Astrocyte of the spinal cord (primary cell): Measurements from ENCODE around the gene CBLB.
"Not testable (repeated sequence)": the region's sequence is repeated elsewhere in the genome, so short reads cannot be mapped to it uniquely, and the experiment has no call there.

ENCODE experiments used
- DNase-seq: peaks from one replicate; pipeline ENCODE4 v3.0.0; 2011; ENCODE audit warnings: low read depth, low spot score
- H3K4me3 ChIP-seq: 2 replicates; pipeline ENCODE4 v1.5.1; 2011; ENCODE audit warnings: low read depth, mild to moderate bottlenecking, low read length, moderate library complexity
- CTCF ChIP-seq: IDR thresholded peaks from 2 replicates; pipeline ENCODE4 v1.5.1; 2012; ENCODE audit warnings: low read depth, mild to moderate bottlenecking, low read length, inconsistent platforms
- in situ Hi-C: cut with HindIII; loops from 2 replicates; pipeline ENCODE4 v1.10.0; 2017; ENCODE audit warnings: low sequenced_read_pairs

Gene CBLB

GRCh38 chr3:105764378-105765307 lies 104.2 kb downstream of the CBLB start:
- TF ChIP-seq CTCF, result no peak
- no peak overlapping the region for H3K4me3 ChIP-seq
- in situ Hi-C loops, result no loop called here
- DNase-seq, result no peak

- no peak overlapping the region for H3K4me3 ChIP-seq
- TF ChIP-seq CTCF, result no peak
- no peak for DNase-seq
- in situ Hi-C loops, result no loop called here
Measured at GRCh38 chr3:105763659-105764036, 105.2 kb downstream of the CBLB start.

DNA sequence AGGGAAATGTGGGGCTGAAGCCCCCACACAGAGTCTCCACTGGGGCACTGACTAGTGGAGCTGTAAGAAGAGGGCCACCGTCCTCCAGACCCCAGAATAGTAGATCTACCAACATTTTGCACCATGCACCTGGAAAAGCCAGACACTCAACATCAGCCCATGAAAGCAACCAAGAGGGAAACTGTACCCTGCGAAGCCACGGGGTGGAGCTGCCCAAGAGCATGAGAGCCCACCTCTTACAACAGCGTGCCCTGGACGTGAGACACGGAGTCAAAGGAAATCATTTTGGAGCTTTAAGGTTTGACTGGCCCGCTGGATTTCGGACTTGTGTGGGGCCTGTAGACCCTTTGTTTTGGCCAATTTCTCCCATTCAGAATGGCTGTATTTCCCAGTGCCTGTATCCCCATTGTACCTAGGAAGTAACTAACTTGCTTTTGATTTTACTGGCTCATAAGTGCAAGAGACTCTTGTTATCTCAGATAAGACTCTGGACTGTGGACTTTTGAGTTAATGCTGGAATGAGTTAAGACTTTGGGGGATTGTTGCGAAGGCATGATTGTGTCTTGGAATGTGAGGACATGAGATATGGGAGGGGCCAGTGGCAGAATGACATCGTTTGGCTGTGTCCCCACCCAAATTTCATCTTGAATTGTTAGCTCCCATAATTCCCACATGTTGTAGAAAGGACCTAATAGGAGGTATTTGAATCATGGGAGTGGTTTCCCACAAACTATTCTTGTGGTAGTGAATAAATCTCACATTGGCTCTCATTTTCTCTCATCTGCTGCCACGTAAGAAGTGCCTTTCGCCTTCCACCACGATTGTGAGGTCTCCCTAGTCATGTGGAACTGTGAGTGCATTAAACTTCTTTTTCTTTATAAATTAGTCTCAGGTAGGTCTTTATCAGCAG lies 105.8 kb downstream of the CBLB start:
- DNase-seq, result no peak
- H3K4me3 ChIP-seq, result no peak overlapping the region
- no peak for TF ChIP-seq CTCF
- in situ Hi-C loops, result no loop called here

DNA sequence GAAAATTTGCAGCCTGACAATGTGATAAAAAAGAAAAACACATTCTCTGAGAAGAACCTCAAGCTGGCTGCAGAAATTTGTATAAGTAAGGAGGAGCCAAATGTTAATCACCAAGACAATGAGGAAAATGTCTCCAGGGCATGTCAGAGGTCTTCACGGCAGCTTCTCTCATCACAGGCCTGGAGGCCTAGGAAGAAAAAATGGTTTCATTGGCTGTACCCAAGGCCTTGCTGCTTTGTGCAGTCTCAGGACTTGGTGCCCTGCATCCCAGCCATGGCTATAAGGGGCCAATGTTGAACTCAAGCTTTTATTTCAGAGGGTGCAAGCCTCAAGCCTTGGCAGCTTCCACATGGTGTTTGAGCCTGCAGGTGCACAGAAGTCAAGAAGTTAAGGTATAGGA lies 106.6 kb downstream of the CBLB start:
- DNase-seq, in situ Hi-C loops, H3K4me3 ChIP-seq: not testable (repeated sequence)

DNA sequence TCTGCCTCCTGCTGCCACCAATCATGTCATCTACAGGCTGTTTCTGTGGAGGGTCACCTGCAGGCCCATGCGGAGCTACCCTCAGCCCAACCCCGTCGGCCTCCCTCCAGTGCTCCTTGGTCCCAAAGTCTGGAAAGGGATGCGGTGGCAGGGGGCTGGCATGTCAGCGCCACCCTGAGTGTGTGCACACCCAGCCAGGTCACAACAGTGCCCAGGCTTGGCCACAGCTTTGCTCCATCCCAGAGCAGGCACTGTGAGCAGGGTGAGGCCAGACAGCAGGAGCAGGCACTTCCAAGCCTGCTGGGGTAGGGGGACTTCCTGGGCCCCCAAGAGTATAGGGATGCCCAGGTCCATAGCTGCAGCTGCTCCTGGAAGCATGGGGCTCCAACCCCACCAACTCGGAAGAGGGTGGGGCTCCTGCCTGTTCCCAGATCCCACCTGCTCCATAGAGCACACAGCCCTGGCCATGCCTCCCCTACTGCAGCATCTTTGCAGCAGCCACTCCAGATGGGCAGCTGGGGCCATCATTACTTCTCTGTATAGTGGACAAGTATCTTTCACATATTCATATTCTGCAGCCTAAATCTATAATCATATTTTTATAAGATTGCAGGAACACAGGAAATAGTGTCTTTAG lies 109.3 kb downstream of the CBLB start:
- in situ Hi-C loops, result no loop called here
- H3K4me3 ChIP-seq, result no peak overlapping the region
- no peak for DNase-seq
- TF ChIP-seq CTCF, result no peak

DNA sequence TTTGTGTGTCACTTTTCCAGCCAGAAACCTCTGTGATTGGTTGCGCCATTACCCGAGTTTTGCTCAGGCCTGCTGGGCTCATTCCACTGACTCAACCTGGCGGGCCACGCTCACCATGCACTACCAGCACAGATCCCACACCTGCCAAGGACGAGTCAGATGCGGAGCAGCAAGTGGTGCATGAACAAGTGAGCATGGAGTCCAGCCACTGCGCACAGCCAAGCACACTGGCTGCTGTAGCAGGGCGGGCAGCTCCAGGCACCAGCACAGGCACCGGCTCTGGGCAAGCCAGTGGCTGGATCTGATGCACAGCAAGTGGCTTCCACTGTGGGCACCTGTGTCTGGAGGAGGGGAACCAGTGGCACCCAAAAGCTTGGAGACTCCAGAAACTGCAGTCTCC lies 110.4 kb downstream of the CBLB start:
- no peak for TF ChIP-seq CTCF
- DNase-seq, result no peak
- in situ Hi-C loops, result no loop called here
- no peak overlapping the region for H3K4me3 ChIP-seq
